Measurements from ENCODE around the gene METTL4.

METTL4 gene

GRCh38 chr18:2588666-2589344 is 17.5 kb upstream of the METTL4 start:
- Histone ChIP-seq H3K27me3 (replicated peaks) (no peaks in the 10 kb centered on the region), H3K36me3 (replicated peaks) (no peaks in the 10 kb centered on the region), H3K27ac (no peak overlapping the region), H3K4me3 (ENCODE audit: low read depth, low read length) (no peak overlapping the region)
- no peak for TF ChIP-seq CTCF (IDR thresholded peaks at IDR 0.05; ENCODE audit: low read depth, low read length, missing control alignments)
- in situ Hi-C loops (cut with HindIII; ENCODE audit: low pct_ligation_motif_present, low sequenced_read_pairs) = no loop called here
- DNase-seq = no peak

GRCh38 chr18:2587788-2588187 is 16.5 kb upstream of the METTL4 start:
- Histone ChIP-seq H3K27me3 (replicated peaks) (no peaks in the 10 kb centered on the region), H3K36me3 (replicated peaks) (no peaks in the 10 kb centered on the region), H3K4me3 (ENCODE audit: low read depth, low read length) (no peak overlapping the region), H3K27ac (no peak overlapping the region)
- DNase-seq = no peak
- no peak for TF ChIP-seq CTCF (IDR thresholded peaks at IDR 0.05; ENCODE audit: low read depth, low read length, missing control alignments)
- in situ Hi-C loops (cut with HindIII; ENCODE audit: low pct_ligation_motif_present, low sequenced_read_pairs) = no loop called here

GRCh38 chr18:2573408-2573807 is 2.1 kb upstream of the METTL4 start:
- in situ Hi-C loops (cut with HindIII; ENCODE audit: low pct_ligation_motif_present, low sequenced_read_pairs) = no loop called here
- no peak for TF ChIP-seq CTCF (IDR thresholded peaks at IDR 0.05; ENCODE audit: low read depth, low read length, missing control alignments)
- DNase-seq = no peak
- no peaks in the 10 kb centered on the region for H3K36me3 ChIP-seq (replicated peaks)
- H3K4me3 ChIP-seq (ENCODE audit: low read depth, low read length) = peak overlapping the region; percentile 87
- H3K27me3 ChIP-seq (replicated peaks) = no peaks in the 10 kb centered on the region
- H3K27ac ChIP-seq = no peak overlapping the region

- no peak overlapping the region for H3K27ac ChIP-seq
- H3K36me3 ChIP-seq (replicated peaks) = no peaks in the 10 kb centered on the region
- no peak for DNase-seq
- TF ChIP-seq CTCF (IDR thresholded peaks at IDR 0.05; ENCODE audit: low read depth, low read length, missing control alignments) = no peak
- in situ Hi-C loops (cut with HindIII; ENCODE audit: low pct_ligation_motif_present, low sequenced_read_pairs) = no loop called here
- peak overlapping the region; percentile 87 for H3K4me3 ChIP-seq (ENCODE audit: low read depth, low read length)
- H3K27me3 ChIP-seq (replicated peaks) = no peaks in the 10 kb centered on the region
Measured at GRCh38 chr18:2572892-2573291, 1.6 kb upstream of the METTL4 start.

GRCh38 chr18:2572171-2572569 is 865 bp upstream of the METTL4 start:
- Histone ChIP-seq H3K36me3 (replicated peaks) (no peaks in the 10 kb centered on the region), H3K27ac (peak overlapping the region; percentile 99), H3K4me3 (ENCODE audit: low read depth, low read length) (peak overlapping the region; percentile 87), H3K27me3 (replicated peaks) (no peaks in the 10 kb centered on the region)
- no peak for TF ChIP-seq CTCF (IDR thresholded peaks at IDR 0.05; ENCODE audit: low read depth, low read length, missing control alignments)
- no peak for DNase-seq
- in situ Hi-C loops (cut with HindIII; ENCODE audit: low pct_ligation_motif_present, low sequenced_read_pairs) = no loop called here

- in situ Hi-C loops (cut with HindIII; ENCODE audit: low pct_ligation_motif_present, low sequenced_read_pairs) = no loop called here
- DNase-seq = peak; percentile 74
Measured at GRCh38 chr18:2570772-2571199, 519 bp downstream of the METTL4 start.

More at GRCh38 chr18:2570772-2571199, 519 bp downstream of the METTL4 start:
- H3K27me3 ChIP-seq (replicated peaks) = no peaks in the 10 kb centered on the region
- TF ChIP-seq CTCF (IDR thresholded peaks at IDR 0.05; ENCODE audit: low read depth, low read length, missing control alignments) = peak; percentile 37
- H3K4me3 ChIP-seq (ENCODE audit: low read depth, low read length) = peak overlapping the region; percentile 87
- H3K36me3 ChIP-seq (replicated peaks) = no peaks in the 10 kb centered on the region
- peak overlapping the region; percentile 99 for H3K27ac ChIP-seq

All from brain microvascular endothelial cell (primary cell).